ENCODE results near the gene COL11A1.
"Not testable (repeated sequence)": the region's sequence is repeated elsewhere in the genome, so short reads cannot be mapped to it uniquely, and the experiment has no call there.

COL11A1 gene

GRCh38 chr1:103108376-103109150 is at the start of gene COL11A1:
COL11A1 (minus strand) TSS chr1:103108522; CDS start chr1:103108178, 344 bp downstream.
- no peak for DNase-seq

GRCh38 chr1:103156966-103157365 is 48.6 kb upstream of the COL11A1 start:
- DNase-seq, result no peak

- no peak for DNase-seq
Observed at GRCh38 chr1:103146166-103146565, 37.8 kb upstream of the COL11A1 start.

- no peak for DNase-seq
Observed at GRCh38 chr1:103145449-103145848, 37.1 kb upstream of the COL11A1 start.

GRCh38 chr1:103144681-103145080 is 36.4 kb upstream of the COL11A1 start:
- no peak for DNase-seq

GRCh38 chr1:103142461-103142860 is 34.1 kb upstream of the COL11A1 start:
- DNase-seq, result no peak

- no peak for DNase-seq
Observed at GRCh38 chr1:103129796-103130195, 21.5 kb upstream of the COL11A1 start.

- no peak for DNase-seq
Observed at GRCh38 chr1:103129255-103129654, 20.9 kb upstream of the COL11A1 start.

GRCh38 chr1:103128256-103128655 is 19.9 kb upstream of the COL11A1 start:
- DNase-seq, result not testable (repeated sequence)

- DNase-seq, result no peak
Observed at GRCh38 chr1:103125219-103125618, 16.9 kb upstream of the COL11A1 start.

GRCh38 chr1:103122983-103123720 is 14.8 kb upstream of the COL11A1 start:
- no peak for DNase-seq

- DNase-seq, result no peak
Observed at GRCh38 chr1:103120981-103121380, 12.7 kb upstream of the COL11A1 start.

GRCh38 chr1:103112546-103112945 is 4.2 kb upstream of the COL11A1 start:
- no peak for DNase-seq

GRCh38 chr1:103111926-103112325 is 3.6 kb upstream of the COL11A1 start:
- DNase-seq, result no peak

GRCh38 chr1:103110701-103111100 is 2.4 kb upstream of the COL11A1 start:
- DNase-seq, result no peak

GRCh38 chr1:103109311-103109920 is 1.1 kb upstream of the COL11A1 start:
- DNase-seq, result no peak

GRCh38 chr1:103107741-103108375 is 464 bp downstream of the COL11A1 start:
- DNase-seq, result no peak

- no peak for DNase-seq
Observed at GRCh38 chr1:103106426-103107341, 1.6 kb downstream of the COL11A1 start.

GRCh38 chr1:103101399-103101798 is 6.9 kb downstream of the COL11A1 start:
- DNase-seq, result no peak

GRCh38 chr1:103089221-103089620 is 19.1 kb downstream of the COL11A1 start:
- DNase-seq, result no peak

GRCh38 chr1:103087256-103087655 is 21.1 kb downstream of the COL11A1 start:
- DNase-seq, result no peak

GRCh38 chr1:103084181-103084580 is 24.1 kb downstream of the COL11A1 start:
- no peak for DNase-seq

Measured in activated naive CD4-positive, alpha-beta T cell (primary cell).